DND-41 (cell line): Measurements from ENCODE around the gene C1QTNF12.

Experiments
- CTCF ChIP-seq: IDR thresholded peaks from 2 replicates; pipeline ENCODE4 v1.5.1; 2012; ENCODE audit warnings: borderline replicate concordance, low read length, moderate library complexity, mild to moderate bottlenecking; ENCODE audit not compliant: poor library complexity, severe bottlenecking; ENCODE audit errors: extremely low read depth
- EZH2 ChIP-seq: IDR thresholded peaks from 3 replicates; pipeline ENCODE4 v1.6.1; 2012; ENCODE audit warnings: borderline replicate concordance, low read depth, mild to moderate bottlenecking, moderate library complexity, low read length, inconsistent platforms; ENCODE audit not compliant: severe bottlenecking

GRCh38 chr1:1225913-1226312 lies 20.6 kb downstream of the C1QTNF12 start:
- TF ChIP-seq CTCF, result no peak
- TF ChIP-seq EZH2, result no peak
